Measurements from ENCODE around the gene ZNF672.
"Not testable (repeated sequence)": the region's sequence is repeated elsewhere in the genome, so short reads cannot be mapped to it uniquely, and the experiment has no call there.

The ZNF672 gene

GRCh38 chr1:248837781-248838356, at the start of gene ZNF672:
ZNF672 (plus strand) TSS chr1:248838224; CDS start chr1:248847275, 9,051 bp downstream.
- peak; percentile 88 for DNase-seq

GRCh38 chr1:248788327-248788726, 49.7 kb upstream of the ZNF672 start:
- DNase-seq, result no peak

- not testable (repeated sequence) for DNase-seq
Measured at GRCh38 chr1:248789337-248789736, 48.7 kb upstream of the ZNF672 start.

GRCh38 chr1:248790456-248790855, 47.6 kb upstream of the ZNF672 start:
- DNase-seq, result no peak

- no peak for DNase-seq
Measured at GRCh38 chr1:248791010-248791409, 47.0 kb upstream of the ZNF672 start.

GRCh38 chr1:248792342-248792741, 45.7 kb upstream of the ZNF672 start:
- no peak for DNase-seq

- DNase-seq, result no peak
Measured at GRCh38 chr1:248793592-248793991, 44.4 kb upstream of the ZNF672 start.

- DNase-seq, result not testable (repeated sequence)
Measured at GRCh38 chr1:248794663-248795062, 43.4 kb upstream of the ZNF672 start.

- DNase-seq, result no peak
Measured at GRCh38 chr1:248798791-248799190, 39.2 kb upstream of the ZNF672 start.

GRCh38 chr1:248800459-248800858, 37.6 kb upstream of the ZNF672 start:
- DNase-seq, result no peak

- no peak for DNase-seq
Measured at GRCh38 chr1:248802454-248802853, 35.6 kb upstream of the ZNF672 start.

- DNase-seq, result not testable (repeated sequence)
Measured at GRCh38 chr1:248803501-248803900, 34.5 kb upstream of the ZNF672 start.

- DNase-seq, result no peak
Measured at GRCh38 chr1:248804771-248805681, 33.0 kb upstream of the ZNF672 start.

- no peak for DNase-seq
Measured at GRCh38 chr1:248805876-248806275, 32.1 kb upstream of the ZNF672 start.

GRCh38 chr1:248807067-248807737, 30.8 kb upstream of the ZNF672 start:
- DNase-seq, result peak; percentile 29

GRCh38 chr1:248808876-248809275, 29.1 kb upstream of the ZNF672 start:
- DNase-seq, result no peak

GRCh38 chr1:248810000-248810726, 27.9 kb upstream of the ZNF672 start:
- DNase-seq, result no peak

GRCh38 chr1:248810727-248811513, 27.1 kb upstream of the ZNF672 start:
- DNase-seq, result no peak

GRCh38 chr1:248811514-248812490, 26.2 kb upstream of the ZNF672 start:
- no peak for DNase-seq

- no peak for DNase-seq
Measured at GRCh38 chr1:248812736-248813425, 25.1 kb upstream of the ZNF672 start.
